Thyroid gland (tissue), 4 donors: Measurements from ENCODE around the gene CRYL1. TPM values are rescaled to one million over a fixed set of nuclear protein-coding genes. Genes with fewer than 3 reads are reported as not detected.

Experiments used
- DNase-seq, 2 donors: peaks; one replicate each; pipeline ENCODE4 v3.0.0-alpha.2; 2019
- H3K27ac ChIP-seq, 3 donors: fragments of 200-600 bp; sonication (generic); 1 replicate in 2 of 3; 2 replicates in 1 of 3; pipeline ENCODE4 v1.5.1; 2016 to 2019; ENCODE audit warnings: mild to moderate bottlenecking in 1 of 3, moderate library complexity in 1 of 3
- H3K27me3 ChIP-seq: fragments of 200-600 bp; sonication (generic); one replicate; pipeline ENCODE4 v1.5.1; 2019
- H3K36me3 ChIP-seq, 2 donors: fragments of 200-600 bp; sonication (generic); one replicate each; pipeline ENCODE4 v1.5.1; 2016 to 2019
- H3K4me1 ChIP-seq, 2 donors: fragments of 200-600 bp; sonication (generic); one replicate each; pipeline ENCODE4 v1.5.1; 2017 to 2019
- H3K4me3 ChIP-seq, 3 donors: fragments of 200-600 bp; sonication (generic); replicated peaks in 1 of 3; 1 replicate in 2 of 3; 2 replicates in 1 of 3; pipeline ENCODE4 v1.5.1; 2016; ENCODE audit warnings: mild to moderate bottlenecking in 1 of 3
- H3K9me3 ChIP-seq: fragments of 200-600 bp; sonication (generic); one replicate; pipeline ENCODE4 v1.5.1; 2017
- POLR2A ChIP-seq, 2 donors: fragments of 450-650 bp; IDR thresholded peaks; one replicate each; pipeline ENCODE4 v1.6.1; 2017; ENCODE audit warnings: antibody characterized with exemption in 2 of 2, mild to moderate bottlenecking in 2 of 2, moderate library complexity in 1 of 2
- WGBS, 2 donors: methylation state at CpG; one replicate each; pipeline ENCODE4 v1.1.5; 2017; 5-methylcytosine and 5-hydroxymethylcytosine counted together
- intact Hi-C: fragments of 100-400 bp; cut with DNase I; formaldehyde crosslinking; loops from one replicate; pipeline ENCODE4 v1.15.1; 2023
- total RNA-seq, 4 donors: library from RNA; depleted of rRNA; stranded (reverse); fragments of >200 nt; gene quantifications; one replicate each; pipeline ENCODE4 v1.2.3, GENCODE V29; 2016
- TF ChIP-seq, protein P1 (sequence below), 6 experiments: fragments of 200-600 bp in 3 of 6; fragments of 450-650 bp in 3 of 6; sonication (generic) in 3 of 6; IDR thresholded peaks; one replicate each; pipeline ENCODE4 v1.5.1; 2016 to 2019; ENCODE audit warnings: antibody characterized with exemption in 6 of 6, mild to moderate bottlenecking in 2 of 6, inconsistent platforms in 1 of 6, moderate library complexity in 1 of 6

Gene CRYL1
- total RNA-seq, 4 donors from 2014 or later = 33.1 to 53.8 (median 46.7) TPM

GRCh38 chr13:20424949-20425348 lies 100.7 kb downstream of the CRYL1 start:
- no peaks in the 10 kb centered on the region for H3K36me3 ChIP-seq
- H3K4me3 ChIP-seq = no peak overlapping the region
- whole genome bisulfite sequencing, 2 donors = 80 to 88% methylated on average over 12 of the region's 12 CpGs
- H3K4me1 ChIP-seq = peaks cover 0 to 4% of the 10 kb centered on the region in 2 donors
- intact Hi-C loops = no loop called here
- no peaks in the 10 kb centered on the region for H3K9me3 ChIP-seq
- no peak overlapping the region for H3K27ac ChIP-seq
- DNase-seq = no peak
- TF ChIP-seq POLR2A (IDR thresholded peaks at IDR 0.05) = no peak
- TF ChIP-seq, protein P1, sequence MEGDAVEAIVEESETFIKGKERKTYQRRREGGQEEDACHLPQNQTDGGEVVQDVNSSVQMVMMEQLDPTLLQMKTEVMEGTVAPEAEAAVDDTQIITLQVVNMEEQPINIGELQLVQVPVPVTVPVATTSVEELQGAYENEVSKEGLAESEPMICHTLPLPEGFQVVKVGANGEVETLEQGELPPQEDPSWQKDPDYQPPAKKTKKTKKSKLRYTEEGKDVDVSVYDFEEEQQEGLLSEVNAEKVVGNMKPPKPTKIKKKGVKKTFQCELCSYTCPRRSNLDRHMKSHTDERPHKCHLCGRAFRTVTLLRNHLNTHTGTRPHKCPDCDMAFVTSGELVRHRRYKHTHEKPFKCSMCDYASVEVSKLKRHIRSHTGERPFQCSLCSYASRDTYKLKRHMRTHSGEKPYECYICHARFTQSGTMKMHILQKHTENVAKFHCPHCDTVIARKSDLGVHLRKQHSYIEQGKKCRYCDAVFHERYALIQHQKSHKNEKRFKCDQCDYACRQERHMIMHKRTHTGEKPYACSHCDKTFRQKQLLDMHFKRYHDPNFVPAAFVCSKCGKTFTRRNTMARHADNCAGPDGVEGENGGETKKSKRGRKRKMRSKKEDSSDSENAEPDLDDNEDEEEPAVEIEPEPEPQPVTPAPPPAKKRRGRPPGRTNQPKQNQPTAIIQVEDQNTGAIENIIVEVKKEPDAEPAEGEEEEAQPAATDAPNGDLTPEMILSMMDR (IDR thresholded peaks at IDR 0.05) = no peak
- no peaks in the 10 kb centered on the region for H3K27me3 ChIP-seq

- Histone ChIP-seq H3K4me1 (peaks cover 0 to 4% of the 10 kb centered on the region in 2 donors), H3K27ac (no peak overlapping the region), H3K4me3 (no peak overlapping the region), H3K9me3 (no peaks in the 10 kb centered on the region), H3K36me3 (no peaks in the 10 kb centered on the region), H3K27me3 (no peaks in the 10 kb centered on the region)
- intact Hi-C loops = no loop called here
- WGBS, 2 donors = 83 to 87% methylated on average over 8 of the region's 8 CpGs
- no peak for TF ChIP-seq POLR2A (IDR thresholded peaks at IDR 0.05)
- TF ChIP-seq, protein P1 (IDR thresholded peaks at IDR 0.05) = no peak
- no peak for DNase-seq
Observed at GRCh38 chr13:20424559-20424852, 101.2 kb downstream of the CRYL1 start.

DNA sequence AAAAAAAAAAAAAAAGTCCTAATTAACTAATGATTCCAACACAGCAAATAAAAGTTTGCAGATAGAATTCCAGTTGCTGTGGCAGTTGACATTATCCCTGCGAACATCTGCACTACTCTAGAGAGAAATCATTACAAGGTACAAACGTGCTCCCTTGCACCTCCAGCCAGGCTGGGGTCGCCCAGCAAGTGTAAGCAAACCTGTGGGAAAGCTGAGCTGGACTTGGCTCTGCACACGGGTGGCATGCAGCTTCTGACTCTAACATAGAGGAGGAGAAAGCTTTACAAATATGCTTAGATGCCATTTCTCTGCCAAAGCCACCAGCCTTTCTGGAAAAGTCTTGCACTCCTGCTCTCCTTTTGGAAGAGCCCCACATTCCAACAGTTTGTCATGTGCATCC lies 103.3 kb downstream of the CRYL1 start:
- WGBS, 2 donors = 74 to 96% methylated on average over 4 of the region's 4 CpGs
- intact Hi-C loops = no loop called here
- Histone ChIP-seq H3K27me3 (no peaks in the 10 kb centered on the region), H3K36me3 (no peaks in the 10 kb centered on the region), H3K4me3 (no peak overlapping the region), H3K27ac (no peak overlapping the region), H3K9me3 (no peaks in the 10 kb centered on the region), H3K4me1 (peaks cover 0 to 4% of the 10 kb centered on the region in 2 donors)
- DNase-seq = no peak
- TF ChIP-seq, protein P1 (IDR thresholded peaks at IDR 0.05) = no peak
- no peak for TF ChIP-seq POLR2A (IDR thresholded peaks at IDR 0.05)

- WGBS, 2 donors = 95 to 97% methylated on average over 6 of the region's 6 CpGs
Observed at GRCh38 chr13:20420938-20421337, 104.7 kb downstream of the CRYL1 start.

DNA sequence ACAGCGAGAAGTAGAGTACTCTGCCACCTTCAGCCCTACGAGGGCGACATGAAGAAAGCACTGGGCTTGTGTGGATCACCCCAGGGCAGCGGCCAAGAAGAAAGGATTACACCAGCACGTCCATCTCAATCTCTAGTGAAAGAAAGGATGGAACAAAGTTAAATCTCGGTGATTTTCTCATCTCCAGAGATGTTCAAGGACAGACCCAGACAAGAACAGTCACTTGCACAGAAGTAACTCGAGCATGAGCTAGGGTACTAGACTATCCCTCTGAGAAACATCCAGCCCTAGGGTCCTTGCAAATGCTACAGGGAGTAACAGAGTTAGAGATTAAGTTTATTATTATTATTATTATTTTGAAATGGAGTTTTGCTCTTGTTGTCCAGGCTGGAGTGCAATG lies 106.7 kb downstream of the CRYL1 start:
- no peaks in the 10 kb centered on the region for H3K9me3 ChIP-seq
- WGBS, 2 donors = 97% methylated on average over 7 of the region's 7 CpGs
- H3K27ac ChIP-seq = no peak overlapping the region
- H3K4me3 ChIP-seq = no peak overlapping the region
- DNase-seq = no peak
- peaks cover 0 to 4% of the 10 kb centered on the region in 2 donors for H3K4me1 ChIP-seq
- intact Hi-C loops = no loop called here
- no peaks in the 10 kb centered on the region for H3K36me3 ChIP-seq
- TF ChIP-seq, protein P1 (IDR thresholded peaks at IDR 0.05) = no peak
- TF ChIP-seq POLR2A (IDR thresholded peaks at IDR 0.05) = no peak
- no peaks in the 10 kb centered on the region for H3K27me3 ChIP-seq

More at GRCh38 chr13:20420938-20421337, 104.7 kb downstream of the CRYL1 start:
- Histone ChIP-seq H3K36me3 (no peaks in the 10 kb centered on the region), H3K27me3 (no peaks in the 10 kb centered on the region), H3K4me1 (peaks cover 0 to 4% of the 10 kb centered on the region in 2 donors), H3K9me3 (no peaks in the 10 kb centered on the region), H3K4me3 (no peak overlapping the region), H3K27ac (no peak overlapping the region)
- TF ChIP-seq POLR2A (IDR thresholded peaks at IDR 0.05) = no peak
- TF ChIP-seq, protein P1 (IDR thresholded peaks at IDR 0.05) = no peak
- intact Hi-C loops = no loop called here
- no peak for DNase-seq
